Activated T-helper 17 cell treated with anti-CD3 and anti-CD28 coated beads, Interleukin-2, amount 50 U/mL, for 72 hours (primary cell): Measurements from ENCODE around the gene CATSPER3. TPM values are rescaled to one million over a fixed set of nuclear protein-coding genes. Genes with fewer than 3 reads are reported as not detected.
A peak's percentile ranks its signal among the peaks of the same experiment; 100 is the strongest.
"Not testable (repeated sequence)": the region's sequence is repeated elsewhere in the genome, so short reads cannot be mapped to it uniquely, and the experiment has no call there.

Source experiments
- ATAC-seq: fragments of 150-1000 bp; cut with Tn5 transposase; replicated peaks from 2 replicates; pipeline ENCODE4 v1.10.0; 2021; ENCODE audit warnings: mild to moderate bottlenecking, moderate library complexity
- H3K27ac Mint-ChIP-seq: one replicate; pipeline ENCODE4 v1.8.0; 2022; ENCODE audit warnings: mixed read lengths
- H3K27me3 Mint-ChIP-seq: one replicate; pipeline ENCODE4 v1.8.0; 2022; ENCODE audit warnings: mixed read lengths
- H3K36me3 Mint-ChIP-seq: one replicate; pipeline ENCODE4 v1.8.0; 2022; ENCODE audit warnings: low read depth, mild to moderate bottlenecking, mixed read lengths
- H3K4me1 Mint-ChIP-seq: one replicate; pipeline ENCODE4 v1.8.0; 2022; ENCODE audit warnings: mixed read lengths
- H3K4me3 Mint-ChIP-seq: one replicate; pipeline ENCODE4 v1.8.0; 2022; ENCODE audit warnings: mild to moderate bottlenecking, mixed read lengths
- H3K9me3 Mint-ChIP-seq: one replicate; pipeline ENCODE4 v1.8.0; 2022; ENCODE audit warnings: mixed read lengths
- total RNA-seq, 2 donors: library from RNA; stranded (reverse); gene quantifications; one replicate each; pipeline ENCODE4 v1.2.3, GENCODE V29; 2022

Gene CATSPER3
- total RNA-seq, 2 donors from 2014 or later: 0.50 to 0.82 TPM

- H3K36me3 Mint-ChIP-seq: peaks cover 23% of the 10 kb centered on the region
- H3K9me3 Mint-ChIP-seq: no peaks in the 10 kb centered on the region
- H3K4me3 Mint-ChIP-seq: no peak overlapping the region
- no peaks in the 10 kb centered on the region for H3K4me1 Mint-ChIP-seq
- H3K27ac Mint-ChIP-seq: no peak overlapping the region
- H3K27me3 Mint-ChIP-seq: no peaks in the 10 kb centered on the region
- ATAC-seq: no peak
Measured at GRCh38 chr5:134957920-134958608, 9.6 kb upstream of the CATSPER3 start.

GRCh38 chr5:134958755-134959154 is 9.0 kb upstream of the CATSPER3 start:
- H3K9me3 Mint-ChIP-seq: no peaks in the 10 kb centered on the region
- no peak for ATAC-seq
- H3K4me1 Mint-ChIP-seq: no peaks in the 10 kb centered on the region
- no peaks in the 10 kb centered on the region for H3K27me3 Mint-ChIP-seq
- peaks cover 23% of the 10 kb centered on the region for H3K36me3 Mint-ChIP-seq
- no peak overlapping the region for H3K27ac Mint-ChIP-seq
- no peak overlapping the region for H3K4me3 Mint-ChIP-seq

- no peaks in the 10 kb centered on the region for H3K27me3 Mint-ChIP-seq
- H3K4me1 Mint-ChIP-seq: peaks cover 22% of the 10 kb centered on the region
- no peak for ATAC-seq
- no peaks in the 10 kb centered on the region for H3K9me3 Mint-ChIP-seq
- H3K36me3 Mint-ChIP-seq: peaks cover 22% of the 10 kb centered on the region
- no peak overlapping the region for H3K4me3 Mint-ChIP-seq
- H3K27ac Mint-ChIP-seq: no peak overlapping the region
Measured at GRCh38 chr5:134963098-134963497, 4.6 kb upstream of the CATSPER3 start.

GRCh38 chr5:134964359-134965270 is 3.1 kb upstream of the CATSPER3 start:
- Mint-ChIP-seq H3K36me3 (peaks cover 26% of the 10 kb centered on the region), H3K4me3 (peak overlapping the region; percentile 58), H3K9me3 (no peaks in the 10 kb centered on the region), H3K27ac (peak overlapping the region; percentile 81), H3K4me1 (peaks cover 22% of the 10 kb centered on the region), H3K27me3 (no peaks in the 10 kb centered on the region)
- ATAC-seq: peak; percentile 84

- no peaks in the 10 kb centered on the region for H3K27me3 Mint-ChIP-seq
- peaks cover 22% of the 10 kb centered on the region for H3K4me1 Mint-ChIP-seq
- peak; percentile 74 for ATAC-seq
- peak overlapping the region; percentile 81 for H3K27ac Mint-ChIP-seq
- peaks cover 24% of the 10 kb centered on the region for H3K36me3 Mint-ChIP-seq
- peak overlapping the region; percentile 58 for H3K4me3 Mint-ChIP-seq
- H3K9me3 Mint-ChIP-seq: no peaks in the 10 kb centered on the region
Measured at GRCh38 chr5:134965271-134965825, 2.4 kb upstream of the CATSPER3 start.

- no peak overlapping the region for H3K27ac Mint-ChIP-seq
- H3K27me3 Mint-ChIP-seq: no peaks in the 10 kb centered on the region
- no peak overlapping the region for H3K4me3 Mint-ChIP-seq
- H3K4me1 Mint-ChIP-seq: peaks cover 22% of the 10 kb centered on the region
- H3K9me3 Mint-ChIP-seq: no peaks in the 10 kb centered on the region
- peaks cover 17% of the 10 kb centered on the region for H3K36me3 Mint-ChIP-seq
- no peak for ATAC-seq
Measured at GRCh38 chr5:134968055-134968454, 348 bp downstream of the CATSPER3 start.

- Mint-ChIP-seq H3K27ac (no peak overlapping the region), H3K4me3 (no peak overlapping the region), H3K9me3 (no peaks in the 10 kb centered on the region), H3K27me3 (no peaks in the 10 kb centered on the region), H3K4me1 (peaks cover 18% of the 10 kb centered on the region), H3K36me3 (peaks cover 22% of the 10 kb centered on the region)
- no peak for ATAC-seq
Measured at GRCh38 chr5:134969166-134969565, 1.5 kb downstream of the CATSPER3 start.

- Mint-ChIP-seq H3K27me3 (no peaks in the 10 kb centered on the region), H3K4me1 (no peaks in the 10 kb centered on the region), H3K27ac (no peak overlapping the region), H3K4me3 (no peak overlapping the region), H3K36me3 (peaks cover 11% of the 10 kb centered on the region), H3K9me3 (peaks cover 11% of the 10 kb centered on the region)
- ATAC-seq: no peak
Measured at GRCh38 chr5:134975078-134975715, 7.5 kb downstream of the CATSPER3 start.

- H3K36me3 Mint-ChIP-seq: peaks cover 11% of the 10 kb centered on the region
- H3K27me3 Mint-ChIP-seq: no peaks in the 10 kb centered on the region
- no peak for ATAC-seq
- no peak overlapping the region for H3K4me3 Mint-ChIP-seq
- H3K4me1 Mint-ChIP-seq: no peaks in the 10 kb centered on the region
- peaks cover 14% of the 10 kb centered on the region for H3K9me3 Mint-ChIP-seq
- H3K27ac Mint-ChIP-seq: no peak overlapping the region
Measured at GRCh38 chr5:134975843-134976242, 8.1 kb downstream of the CATSPER3 start.

- H3K9me3 Mint-ChIP-seq: peaks cover 21% of the 10 kb centered on the region
- no peaks in the 10 kb centered on the region for H3K27me3 Mint-ChIP-seq
- no peak overlapping the region for H3K4me3 Mint-ChIP-seq
- H3K27ac Mint-ChIP-seq: no peak overlapping the region
- ATAC-seq: no peak
- peaks cover 11% of the 10 kb centered on the region for H3K36me3 Mint-ChIP-seq
- H3K4me1 Mint-ChIP-seq: no peaks in the 10 kb centered on the region
Measured at GRCh38 chr5:134976841-134977240, 9.1 kb downstream of the CATSPER3 start.

GRCh38 chr5:134979416-134979815 is 11.7 kb downstream of the CATSPER3 start:
- Mint-ChIP-seq H3K9me3 (peaks cover 28% of the 10 kb centered on the region), H3K36me3 (no peaks in the 10 kb centered on the region), H3K4me1 (no peaks in the 10 kb centered on the region), H3K27ac (no peak overlapping the region), H3K4me3 (no peak overlapping the region), H3K27me3 (peaks cover 3% of the 10 kb centered on the region)
- no peak for ATAC-seq

- Mint-ChIP-seq H3K4me3 (no peak overlapping the region), H3K27ac (no peak overlapping the region), H3K4me1 (no peaks in the 10 kb centered on the region), H3K36me3 (no peaks in the 10 kb centered on the region), H3K9me3 (peaks cover 26% of the 10 kb centered on the region), H3K27me3 (peaks cover 3% of the 10 kb centered on the region)
- no peak for ATAC-seq
Measured at GRCh38 chr5:134982230-134982629, 14.5 kb downstream of the CATSPER3 start.

- Mint-ChIP-seq H3K27ac (no peak overlapping the region), H3K4me3 (no peak overlapping the region), H3K9me3 (no peaks in the 10 kb centered on the region), H3K36me3 (no peaks in the 10 kb centered on the region), H3K27me3 (no peaks in the 10 kb centered on the region), H3K4me1 (no peaks in the 10 kb centered on the region)
- no peak for ATAC-seq
Measured at GRCh38 chr5:134989266-134989830, 21.6 kb downstream of the CATSPER3 start.

GRCh38 chr5:134990183-134990582 is 22.5 kb downstream of the CATSPER3 start:
- ATAC-seq, H3K9me3 Mint-ChIP-seq, H3K36me3 Mint-ChIP-seq, H3K27me3 Mint-ChIP-seq, H3K27ac Mint-ChIP-seq, H3K4me3 Mint-ChIP-seq, H3K4me1 Mint-ChIP-seq: not testable (repeated sequence)
